ENCODE measurements around the gene IFNGR1.

The IFNGR1 gene

DNA sequence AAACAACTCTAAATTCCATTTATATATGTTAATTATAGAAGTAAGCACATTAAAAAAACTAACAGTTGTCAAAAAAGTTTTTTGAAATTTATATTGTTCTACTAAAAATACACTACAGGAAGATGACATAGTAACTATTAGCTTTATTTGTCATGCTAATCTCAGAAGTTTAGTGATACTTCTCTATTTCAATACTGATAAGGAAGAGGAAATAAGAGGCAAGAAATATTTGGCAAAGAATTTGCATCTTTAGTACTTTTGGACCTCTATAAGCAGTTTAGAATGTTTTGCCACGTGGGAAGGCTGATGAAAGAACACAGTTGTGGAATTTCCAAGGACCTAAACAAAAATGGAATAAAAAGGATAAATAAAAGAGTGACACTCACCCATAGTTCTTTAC, 12.6 kb downstream of the IFNGR1 start:
- DNase-seq = no peak
- H3K36me3 ChIP-seq = peaks cover 16% of the 10 kb centered on the region
- H3K27ac ChIP-seq = no peak overlapping the region
- H3K4me3 ChIP-seq (ENCODE audit: low read depth, low read length) = no peak overlapping the region
- TF ChIP-seq, protein P1, sequence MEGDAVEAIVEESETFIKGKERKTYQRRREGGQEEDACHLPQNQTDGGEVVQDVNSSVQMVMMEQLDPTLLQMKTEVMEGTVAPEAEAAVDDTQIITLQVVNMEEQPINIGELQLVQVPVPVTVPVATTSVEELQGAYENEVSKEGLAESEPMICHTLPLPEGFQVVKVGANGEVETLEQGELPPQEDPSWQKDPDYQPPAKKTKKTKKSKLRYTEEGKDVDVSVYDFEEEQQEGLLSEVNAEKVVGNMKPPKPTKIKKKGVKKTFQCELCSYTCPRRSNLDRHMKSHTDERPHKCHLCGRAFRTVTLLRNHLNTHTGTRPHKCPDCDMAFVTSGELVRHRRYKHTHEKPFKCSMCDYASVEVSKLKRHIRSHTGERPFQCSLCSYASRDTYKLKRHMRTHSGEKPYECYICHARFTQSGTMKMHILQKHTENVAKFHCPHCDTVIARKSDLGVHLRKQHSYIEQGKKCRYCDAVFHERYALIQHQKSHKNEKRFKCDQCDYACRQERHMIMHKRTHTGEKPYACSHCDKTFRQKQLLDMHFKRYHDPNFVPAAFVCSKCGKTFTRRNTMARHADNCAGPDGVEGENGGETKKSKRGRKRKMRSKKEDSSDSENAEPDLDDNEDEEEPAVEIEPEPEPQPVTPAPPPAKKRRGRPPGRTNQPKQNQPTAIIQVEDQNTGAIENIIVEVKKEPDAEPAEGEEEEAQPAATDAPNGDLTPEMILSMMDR (IDR thresholded peaks at IDR 0.05; ENCODE audit: low read depth, low read length) = no peak
- H3K27me3 ChIP-seq (ENCODE audit: insufficient read depth, low read depth, severe bottlenecking) = no peaks in the 10 kb centered on the region
- no peaks in the 10 kb centered on the region for H3K9me3 ChIP-seq (ENCODE audit: severe bottlenecking)

DNA sequence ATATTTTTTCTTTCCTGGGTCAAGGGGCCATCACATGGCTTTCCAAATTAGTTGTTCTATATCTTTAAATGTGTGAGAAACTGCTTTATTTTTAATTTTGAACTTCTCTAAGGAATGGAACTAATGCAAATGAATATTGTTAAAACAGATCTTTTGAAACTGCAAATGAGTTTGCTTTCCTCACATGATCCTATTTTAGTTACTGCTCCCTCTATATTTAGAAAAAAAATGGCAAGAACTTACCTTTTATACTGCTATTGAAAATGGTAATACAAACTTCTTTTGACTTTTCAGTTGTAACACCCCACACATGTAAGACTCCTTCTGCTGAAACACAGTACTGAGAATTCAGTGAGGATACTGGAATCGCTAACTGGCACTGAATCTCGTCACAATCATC, 15.9 kb downstream of the IFNGR1 start:
- no peaks in the 10 kb centered on the region for H3K27me3 ChIP-seq (ENCODE audit: insufficient read depth, low read depth, severe bottlenecking)
- H3K4me3 ChIP-seq (ENCODE audit: low read depth, low read length) = no peak overlapping the region
- H3K9me3 ChIP-seq (ENCODE audit: severe bottlenecking) = no peaks in the 10 kb centered on the region
- peaks cover 31% of the 10 kb centered on the region for H3K36me3 ChIP-seq
- no peak for DNase-seq
- TF ChIP-seq, protein P1 (IDR thresholded peaks at IDR 0.05; ENCODE audit: low read depth, low read length) = no peak
- H3K27ac ChIP-seq = no peak overlapping the region

DNA sequence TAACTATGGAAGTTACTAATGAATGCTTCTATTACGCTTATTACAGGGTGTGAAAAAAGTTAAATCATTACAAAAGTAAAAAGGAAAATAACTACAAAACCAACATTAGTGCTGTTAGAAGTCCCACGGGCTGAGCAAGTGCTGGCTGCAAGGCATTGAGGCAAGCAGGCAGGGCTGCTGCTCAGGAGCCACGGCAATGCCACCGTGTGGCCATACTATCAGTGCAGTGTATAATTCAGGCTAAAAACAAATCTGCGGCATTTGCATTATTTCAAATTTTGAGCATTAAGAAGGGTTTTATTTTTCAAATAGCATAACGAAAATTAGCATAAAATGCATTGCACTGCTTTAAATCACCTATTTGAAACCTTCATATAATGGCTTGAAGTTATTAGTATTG, 17.1 kb downstream of the IFNGR1 start:
- peaks cover 41% of the 10 kb centered on the region for H3K36me3 ChIP-seq
- TF ChIP-seq, protein P1 (IDR thresholded peaks at IDR 0.05; ENCODE audit: low read depth, low read length) = no peak
- no peaks in the 10 kb centered on the region for H3K9me3 ChIP-seq (ENCODE audit: severe bottlenecking)
- H3K27ac ChIP-seq = no peak overlapping the region
- no peak overlapping the region for H3K4me3 ChIP-seq (ENCODE audit: low read depth, low read length)
- no peaks in the 10 kb centered on the region for H3K27me3 ChIP-seq (ENCODE audit: insufficient read depth, low read depth, severe bottlenecking)
- DNase-seq = peak; percentile 15

DNA sequence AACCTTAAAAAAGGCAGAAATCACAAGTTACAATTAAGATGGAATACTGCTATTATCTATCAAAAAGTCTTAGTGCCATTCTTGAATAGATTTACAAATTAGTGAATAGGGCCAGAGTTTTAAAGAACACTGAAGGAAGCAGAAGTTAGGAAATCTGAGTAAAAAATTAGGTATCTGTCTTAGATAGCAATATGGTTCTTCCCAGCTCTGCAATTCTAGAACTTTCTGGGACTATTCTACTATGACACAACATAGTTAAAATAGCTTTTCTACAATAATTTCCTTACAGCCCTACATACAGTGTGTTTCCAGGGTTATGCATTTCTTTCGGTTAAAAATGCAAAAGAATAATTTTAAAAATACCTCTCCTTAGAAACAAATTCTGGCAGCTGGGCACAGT, 18.2 kb downstream of the IFNGR1 start:
- TF ChIP-seq, protein P1 (IDR thresholded peaks at IDR 0.05; ENCODE audit: low read depth, low read length) = no peak
- Histone ChIP-seq H3K4me3 (ENCODE audit: low read depth, low read length) (no peak overlapping the region), H3K36me3 (peaks cover 38% of the 10 kb centered on the region), H3K27ac (no peak overlapping the region), H3K9me3 (ENCODE audit: severe bottlenecking) (no peaks in the 10 kb centered on the region), H3K27me3 (ENCODE audit: insufficient read depth, low read depth, severe bottlenecking) (no peaks in the 10 kb centered on the region)
- DNase-seq = no peak

DNA sequence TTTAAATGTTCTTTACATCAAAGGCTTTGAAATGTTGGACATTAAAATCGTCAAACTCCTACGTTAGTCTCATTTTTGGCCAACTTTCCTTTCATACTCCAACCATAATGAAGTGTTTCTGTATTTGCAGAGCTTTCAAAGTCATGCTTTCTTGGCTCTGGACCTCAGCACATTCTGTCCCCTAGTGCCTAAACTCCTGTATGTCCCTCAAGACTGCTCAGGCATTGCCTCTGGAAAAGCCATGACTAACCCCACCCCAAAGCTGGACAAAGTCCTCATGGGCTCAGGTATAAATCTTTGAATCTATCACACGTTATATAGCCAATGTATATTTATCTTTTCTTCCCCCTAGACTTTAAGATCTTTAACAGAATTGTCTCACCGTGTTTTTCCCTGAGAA, 18.9 kb downstream of the IFNGR1 start:
- TF ChIP-seq, protein P1 (IDR thresholded peaks at IDR 0.05; ENCODE audit: low read depth, low read length) = no peak
- no peaks in the 10 kb centered on the region for H3K27me3 ChIP-seq (ENCODE audit: insufficient read depth, low read depth, severe bottlenecking)
- no peaks in the 10 kb centered on the region for H3K9me3 ChIP-seq (ENCODE audit: severe bottlenecking)
- no peak overlapping the region for H3K4me3 ChIP-seq (ENCODE audit: low read depth, low read length)
- DNase-seq = no peak
- peaks cover 36% of the 10 kb centered on the region for H3K36me3 ChIP-seq
- no peak overlapping the region for H3K27ac ChIP-seq
